Parathyroid adenoma (tissue), 2 donors: ENCODE results near the gene INSL4.

ENCODE experiments used
- H2AFZ ChIP-seq: fragments of 300-600 bp; sonication (generic); one replicate; pipeline ENCODE4 v1.7.0; 2017; ENCODE audit warnings: antibody characterized with exemption, mild to moderate bottlenecking
- H3K27ac ChIP-seq: fragments of 300-600 bp; sonication (generic); one replicate; pipeline ENCODE4 v1.7.0; 2017
- H3K27me3 ChIP-seq: fragments of 300-600 bp; sonication (generic); one replicate; pipeline ENCODE4 v1.7.0; 2017; ENCODE audit warnings: low read length; ENCODE audit not compliant: control insufficient read depth, insufficient read depth
- H3K36me3 ChIP-seq: fragments of 300-600 bp; sonication (generic); one replicate; pipeline ENCODE4 v1.7.0; 2017; ENCODE audit warnings: low read length; ENCODE audit not compliant: control insufficient read depth, insufficient read depth
- H3K4me1 ChIP-seq: fragments of 300-600 bp; sonication (generic); one replicate; pipeline ENCODE4 v1.7.0; 2017; ENCODE audit warnings: control low read depth
- H3K4me2 ChIP-seq: fragments of 300-600 bp; sonication (generic); one replicate; pipeline ENCODE4 v1.7.0; 2017; ENCODE audit warnings: low read length
- H3K4me3 ChIP-seq: fragments of 300-600 bp; sonication (generic); one replicate; pipeline ENCODE4 v1.7.0; 2017; ENCODE audit warnings: low read depth, low read length
- H3K79me2 ChIP-seq: fragments of 300-600 bp; sonication (generic); one replicate; pipeline ENCODE4 v1.7.0; 2017; ENCODE audit warnings: control low read depth
- H3K9ac ChIP-seq: fragments of 300-600 bp; sonication (generic); one replicate; pipeline ENCODE4 v1.7.0; 2017; ENCODE audit warnings: mild to moderate bottlenecking
- H3K9me3 ChIP-seq: fragments of 300-600 bp; sonication (generic); one replicate; pipeline ENCODE4 v1.7.0; 2017; ENCODE audit warnings: low read length; ENCODE audit not compliant: control insufficient read depth
- TF ChIP-seq, protein P1 (sequence below): fragments of 300-600 bp; sonication (generic); IDR thresholded peaks from one replicate; pipeline ENCODE4 v1.7.0; 2017; ENCODE audit warnings: antibody characterized with exemption, mild to moderate bottlenecking
- donor health status: primary hyperparathyroidism.

The INSL4 gene

DNA sequence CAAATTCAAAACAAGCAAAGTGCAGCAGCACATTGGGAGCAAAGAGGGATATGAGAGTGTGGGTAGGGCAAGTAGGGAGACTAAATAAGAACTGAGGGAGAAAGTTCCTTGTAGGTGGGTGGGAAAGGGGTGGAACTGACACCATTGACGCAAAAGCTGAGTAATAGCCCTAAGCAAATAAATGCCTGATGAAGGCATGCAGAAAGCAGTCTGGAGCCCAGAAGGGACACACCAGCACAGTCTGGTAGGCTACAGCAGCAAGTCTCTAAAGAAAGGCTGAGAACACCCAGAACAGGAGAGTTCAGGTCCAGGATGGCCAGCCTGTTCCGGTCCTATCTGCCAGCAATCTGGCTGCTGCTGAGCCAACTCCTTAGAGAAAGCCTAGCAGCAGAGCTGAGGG, at the start of gene INSL4:
TSS of gene INSL4 (plus strand) at position 208 of the 400 bp plus-strand sequence. CDS start at position 313, 105 bp downstream.
- Histone ChIP-seq H3K9ac (no peak within 1 kb of the TSS), H3K36me3 (no peaks in the 10 kb centered on the region)

DNA sequence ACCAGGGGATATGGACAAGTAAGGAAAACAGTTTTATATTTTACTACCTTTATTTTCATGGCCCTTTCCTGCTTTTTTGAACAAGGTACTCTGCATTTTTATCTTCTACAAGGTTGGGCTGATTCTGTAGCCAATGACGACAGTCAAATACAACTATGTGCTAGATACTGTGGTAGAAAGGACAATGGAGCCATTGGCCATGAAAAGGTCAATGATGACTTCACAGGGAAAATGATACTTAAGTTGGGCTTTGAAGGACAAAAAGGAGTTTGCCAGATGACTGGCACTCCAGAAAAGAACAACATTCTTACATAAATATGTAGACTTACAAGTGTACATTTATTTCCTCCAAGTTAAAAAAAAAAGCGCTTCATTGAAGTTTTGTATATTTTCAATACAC, 46.4 kb upstream of the INSL4 start:
- H3K79me2 ChIP-seq, result no peaks in the 10 kb centered on the region
- no peak overlapping the region for H2AFZ ChIP-seq
- no peak overlapping the region for H3K27ac ChIP-seq
- TF ChIP-seq, protein P1, sequence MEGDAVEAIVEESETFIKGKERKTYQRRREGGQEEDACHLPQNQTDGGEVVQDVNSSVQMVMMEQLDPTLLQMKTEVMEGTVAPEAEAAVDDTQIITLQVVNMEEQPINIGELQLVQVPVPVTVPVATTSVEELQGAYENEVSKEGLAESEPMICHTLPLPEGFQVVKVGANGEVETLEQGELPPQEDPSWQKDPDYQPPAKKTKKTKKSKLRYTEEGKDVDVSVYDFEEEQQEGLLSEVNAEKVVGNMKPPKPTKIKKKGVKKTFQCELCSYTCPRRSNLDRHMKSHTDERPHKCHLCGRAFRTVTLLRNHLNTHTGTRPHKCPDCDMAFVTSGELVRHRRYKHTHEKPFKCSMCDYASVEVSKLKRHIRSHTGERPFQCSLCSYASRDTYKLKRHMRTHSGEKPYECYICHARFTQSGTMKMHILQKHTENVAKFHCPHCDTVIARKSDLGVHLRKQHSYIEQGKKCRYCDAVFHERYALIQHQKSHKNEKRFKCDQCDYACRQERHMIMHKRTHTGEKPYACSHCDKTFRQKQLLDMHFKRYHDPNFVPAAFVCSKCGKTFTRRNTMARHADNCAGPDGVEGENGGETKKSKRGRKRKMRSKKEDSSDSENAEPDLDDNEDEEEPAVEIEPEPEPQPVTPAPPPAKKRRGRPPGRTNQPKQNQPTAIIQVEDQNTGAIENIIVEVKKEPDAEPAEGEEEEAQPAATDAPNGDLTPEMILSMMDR, result no peak
- no peak overlapping the region for H3K4me2 ChIP-seq
- no peaks in the 10 kb centered on the region for H3K9me3 ChIP-seq
- no peak overlapping the region for H3K9ac ChIP-seq
- no peaks in the 10 kb centered on the region for H3K27me3 ChIP-seq
- H3K4me1 ChIP-seq, result no peaks in the 10 kb centered on the region
- no peaks in the 10 kb centered on the region for H3K36me3 ChIP-seq
- no peak overlapping the region for H3K4me3 ChIP-seq

More for the DNA sequence above, at the start of gene INSL4:
- Histone ChIP-seq H3K4me2 (no peak within 1 kb of the TSS), H3K4me3 (no peak within 1 kb of the TSS), H2AFZ (no peak within 1 kb of the TSS), H3K27me3 (no peaks in the 10 kb centered on the region), H3K4me1 (no peaks in the 10 kb centered on the region), H3K9me3 (no peaks in the 10 kb centered on the region), H3K79me2 (no peaks in the 10 kb centered on the region), H3K27ac (no peak within 1 kb of the TSS)
- TF ChIP-seq, protein P1, result no peak

DNA sequence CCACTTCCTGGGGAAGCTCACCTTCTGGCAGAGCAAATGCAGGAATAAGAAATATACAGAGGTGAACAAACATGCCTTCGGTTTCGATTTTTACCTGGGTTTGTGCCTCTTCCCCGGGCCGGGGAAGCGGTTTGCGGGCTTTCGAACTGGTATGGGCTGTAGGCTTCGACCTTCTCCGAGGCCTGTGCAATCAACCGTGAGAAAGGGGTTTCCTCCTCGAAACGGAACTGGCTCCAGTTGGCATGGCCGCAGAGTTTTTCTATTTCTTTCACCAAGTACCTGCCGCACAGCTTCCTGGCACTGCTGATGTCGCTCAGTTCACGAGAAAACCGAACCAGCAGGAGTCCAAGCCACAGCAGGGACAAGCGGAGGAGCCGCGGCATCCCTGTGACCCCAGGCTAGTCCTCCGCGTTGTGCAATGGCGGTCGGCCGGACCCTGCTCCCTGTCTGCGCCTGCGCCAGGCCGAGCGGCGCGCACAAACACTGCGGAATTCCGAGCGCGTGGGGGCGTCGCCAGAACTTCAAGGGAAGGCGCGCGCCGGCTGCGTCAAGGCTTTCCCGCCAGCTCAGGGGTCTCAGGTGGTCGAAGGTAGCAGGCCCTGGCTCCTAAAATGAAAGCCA, 45.9 kb upstream of the INSL4 start, which contains the start of gene INSL6:
TSS of gene INSL6 (minus strand) at position 420 of the 621 bp plus-strand sequence. CDS start at position 383, 37 bp downstream.
- H3K9me3 ChIP-seq, result no peaks in the 10 kb centered on the region
- H2AFZ ChIP-seq, result no peak within 1 kb of the TSS
- TF ChIP-seq, protein P1, result no peak
- no peaks in the 10 kb centered on the region for H3K79me2 ChIP-seq
- H3K27me3 ChIP-seq, result no peaks in the 10 kb centered on the region
- no peak within 1 kb of the TSS for H3K4me2 ChIP-seq
- H3K36me3 ChIP-seq, result no peaks in the 10 kb centered on the region
- H3K27ac ChIP-seq, result no peak within 1 kb of the TSS
- H3K4me3 ChIP-seq, result no peak within 1 kb of the TSS
- no peak within 1 kb of the TSS for H3K9ac ChIP-seq
- H3K4me1 ChIP-seq, result no peaks in the 10 kb centered on the region

DNA sequence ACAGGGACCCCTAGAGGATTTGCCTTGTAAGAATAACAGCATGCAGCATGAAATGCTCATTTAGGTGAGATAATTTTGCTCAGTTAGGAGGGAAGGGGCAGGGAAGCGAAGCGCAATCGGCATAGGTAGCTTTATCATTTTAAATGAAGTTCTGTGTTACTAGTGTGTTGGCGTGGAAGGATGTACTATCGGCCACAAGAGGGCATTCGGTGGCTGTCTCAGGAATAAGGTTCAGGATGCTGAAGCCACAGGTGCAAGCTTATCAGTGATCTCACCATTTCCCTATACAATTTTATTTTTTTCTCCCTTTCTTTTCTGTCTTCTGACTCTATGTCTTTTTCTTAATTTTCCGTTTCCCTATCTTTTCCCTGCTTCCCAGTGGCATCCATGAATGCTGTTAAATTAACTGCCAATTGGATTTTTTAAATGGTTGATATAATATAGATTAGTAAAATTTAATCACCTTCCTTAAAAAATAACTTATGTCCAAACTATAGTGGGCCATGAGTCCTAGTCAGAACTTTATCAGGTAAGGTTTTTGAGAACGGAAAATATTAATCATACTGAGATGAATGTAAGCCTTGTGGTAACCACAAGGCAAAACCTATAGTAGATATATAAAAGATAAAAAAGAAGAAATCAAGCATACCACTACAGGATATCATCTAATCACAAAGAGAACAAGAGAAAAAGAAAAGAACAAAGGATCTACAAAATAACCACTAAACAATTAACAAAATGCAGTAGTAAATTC, 44.6 kb upstream of the INSL4 start:
- Histone ChIP-seq H2AFZ (no peak overlapping the region), H3K9ac (no peak overlapping the region), H3K9me3 (no peaks in the 10 kb centered on the region), H3K27me3 (no peaks in the 10 kb centered on the region), H3K27ac (no peak overlapping the region), H3K4me1 (no peaks in the 10 kb centered on the region), H3K79me2 (no peaks in the 10 kb centered on the region), H3K36me3 (no peaks in the 10 kb centered on the region), H3K4me3 (no peak overlapping the region), H3K4me2 (no peak overlapping the region)
- TF ChIP-seq, protein P1, result peak; percentile 58
